ENCODE measurements around the gene ATP13A2.
"Not testable (repeated sequence)": the region's sequence is repeated elsewhere in the genome, so short reads cannot be mapped to it uniquely, and the experiment has no call there.

DNA sequence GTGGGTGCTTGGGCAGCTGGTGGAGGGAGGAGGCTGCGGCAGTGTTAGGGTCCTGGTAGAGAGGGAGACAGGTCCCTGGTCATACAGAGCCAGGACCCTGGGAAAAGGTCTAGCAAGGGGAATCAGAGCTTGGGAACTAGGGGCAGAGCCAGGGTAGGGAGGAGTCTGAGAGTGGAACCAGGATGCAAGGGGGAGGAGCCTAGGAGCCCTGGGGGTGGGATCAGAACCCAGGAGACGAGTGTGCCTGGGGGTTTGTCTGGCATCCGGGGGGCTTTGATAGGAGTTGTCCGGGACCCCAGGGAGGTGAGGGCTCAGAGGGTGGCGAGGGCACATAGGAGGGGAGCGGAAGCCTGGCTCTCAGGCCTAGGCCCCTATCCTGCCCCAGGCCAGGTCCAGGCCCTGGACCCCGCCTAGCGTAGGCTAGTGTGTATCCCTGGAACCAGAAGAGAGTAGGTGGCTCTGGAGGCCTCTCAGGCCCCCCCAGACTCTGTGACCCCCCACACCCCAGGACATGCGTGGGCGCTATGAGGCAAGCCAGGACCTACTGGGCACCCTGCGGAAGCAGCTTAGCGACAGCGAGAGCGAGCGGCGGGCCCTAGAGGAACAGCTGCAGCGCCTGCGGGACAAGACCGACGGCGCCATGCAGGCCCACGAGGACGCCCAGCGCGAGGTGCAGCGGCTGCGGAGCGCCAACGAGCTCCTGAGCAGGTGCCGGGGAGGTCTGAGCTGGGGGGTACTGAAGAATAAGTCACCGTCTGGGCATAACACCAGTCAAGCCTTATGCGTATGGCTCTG is 72.1 kb downstream of the ATP13A2 start:
- TF ChIP-seq EZH2phosphoT487 (IDR thresholded peaks at IDR 0.05; ENCODE audit: borderline replicate concordance, low read depth, low read length); CTCF (conservative IDR thresholded peaks at IDR 0.05; ENCODE audit: low read length): not testable (repeated sequence)
